Activated CD4-positive, CD25-positive, alpha-beta regulatory T cell treated with anti-CD3 and anti-CD28 coated beads, Interleukin-2, amount 50 U/mL, for 16 hours (primary cell): ENCODE data around the gene PPP1R1B.
"Not testable (repeated sequence)": the region's sequence is repeated elsewhere in the genome, so short reads cannot be mapped to it uniquely, and the experiment has no call there.

Source experiments
- DNase-seq: peaks from one replicate; pipeline ENCODE4 v3.0.0-alpha.2; 2020; ENCODE audit warnings: low read depth, low spot score

PPP1R1B gene

GRCh38 chr17:39626171-39627046 lies at the start of gene PPP1R1B:
PPP1R1B (plus strand) TSS chr17:39626952; CDS start chr17:39627393, 441 bp downstream.
- no peak for DNase-seq

GRCh38 chr17:39578272-39578671 lies 48.5 kb upstream of the PPP1R1B start:
- no peak for DNase-seq

- no peak for DNase-seq
Measured at GRCh38 chr17:39579318-39580081, 47.3 kb upstream of the PPP1R1B start.

GRCh38 chr17:39580082-39580468 lies 46.7 kb upstream of the PPP1R1B start:
- no peak for DNase-seq

GRCh38 chr17:39581071-39581758 lies 45.5 kb upstream of the PPP1R1B start:
- DNase-seq, result no peak

- no peak for DNase-seq
Measured at GRCh38 chr17:39581759-39582085, 45.0 kb upstream of the PPP1R1B start.

- DNase-seq, result no peak
Measured at GRCh38 chr17:39582658-39583057, 44.1 kb upstream of the PPP1R1B start.

- not testable (repeated sequence) for DNase-seq
Measured at GRCh38 chr17:39590180-39590579, 36.6 kb upstream of the PPP1R1B start.

GRCh38 chr17:39591958-39592954 lies 34.5 kb upstream of the PPP1R1B start:
- DNase-seq, result no peak

- no peak for DNase-seq
Measured at GRCh38 chr17:39593371-39593770, 33.4 kb upstream of the PPP1R1B start.

- no peak for DNase-seq
Measured at GRCh38 chr17:39595294-39595693, 31.5 kb upstream of the PPP1R1B start.

GRCh38 chr17:39595928-39596510 lies 30.7 kb upstream of the PPP1R1B start:
- DNase-seq, result no peak

- no peak for DNase-seq
Measured at GRCh38 chr17:39596543-39597267, 30.0 kb upstream of the PPP1R1B start.

- DNase-seq, result no peak
Measured at GRCh38 chr17:39597372-39598046, 29.2 kb upstream of the PPP1R1B start.

- no peak for DNase-seq
Measured at GRCh38 chr17:39598047-39598481, 28.7 kb upstream of the PPP1R1B start.

- DNase-seq, result no peak
Measured at GRCh38 chr17:39598630-39599003, 28.1 kb upstream of the PPP1R1B start.

GRCh38 chr17:39599004-39599664 lies 27.6 kb upstream of the PPP1R1B start:
- no peak for DNase-seq

- no peak for DNase-seq
Measured at GRCh38 chr17:39599665-39600231, 27.0 kb upstream of the PPP1R1B start.
